Stimulated activated effector memory CD8-positive, alpha-beta T cell treated with anti-CD3 and anti-CD28 coated beads, Interleukin-12 subunit alpha, Interleukin-12 subunit beta, amount 100 ng/mL, for 72 hours (primary cell): ENCODE data around the gene TRPV5.
"Not testable (repeated sequence)": the region's sequence is repeated elsewhere in the genome, so short reads cannot be mapped to it uniquely, and the experiment has no call there.

Source experiments
- ATAC-seq: fragments of 150-1000 bp; cut with Tn5 transposase; 2 replicates; pipeline ENCODE4 v1.10.0; 2021
- DNase-seq, 2 donors: peaks; one replicate each; pipeline ENCODE4 v3.0.0; 2021 to 2022; ENCODE audit warnings: low spot score in 2 of 2
- H3K27ac Mint-ChIP-seq: one replicate; pipeline ENCODE4 v1.8.0; 2022; ENCODE audit warnings: mild to moderate bottlenecking, mixed read lengths
- H3K36me3 Mint-ChIP-seq: one replicate; pipeline ENCODE4 v1.8.0; 2022; ENCODE audit warnings: mild to moderate bottlenecking, mixed read lengths
- H3K4me1 Mint-ChIP-seq: one replicate; pipeline ENCODE4 v1.8.0; 2022; ENCODE audit warnings: mixed read lengths
- H3K4me3 Mint-ChIP-seq: one replicate; pipeline ENCODE4 v1.8.0; 2022; ENCODE audit warnings: mild to moderate bottlenecking, mixed read lengths
- H3K9me3 Mint-ChIP-seq: one replicate; pipeline ENCODE4 v1.8.0; 2022; ENCODE audit warnings: mixed read lengths

Gene TRPV5

DNA sequence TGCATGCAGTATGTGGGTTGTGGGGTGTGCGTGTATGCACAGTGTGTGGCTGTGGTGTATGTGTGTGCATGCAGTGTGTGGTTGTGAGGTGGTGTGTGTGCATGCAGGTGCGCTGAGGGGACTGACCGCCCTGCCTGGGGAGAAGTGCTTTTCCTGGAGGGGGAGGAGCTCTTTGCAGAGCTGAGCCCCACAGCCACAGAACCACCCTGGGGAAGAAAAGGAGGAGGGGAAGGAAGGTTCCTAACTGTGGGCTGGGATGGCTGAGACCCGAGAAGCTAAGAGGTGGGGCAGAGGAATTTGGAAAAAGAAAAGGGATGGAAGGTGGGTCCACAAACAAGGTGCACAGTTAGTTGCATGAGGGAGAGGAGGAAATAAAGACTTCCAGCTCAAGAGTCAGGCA is at the start of gene TRPV5:
Gene TRPV5, minus strand, starts transcription at position 123 of the 400 bp plus-strand sequence. CDS start 287 bp downstream, outside the sequence.
- H3K4me3 Mint-ChIP-seq = no peak within 1 kb of the TSS
- H3K9me3 Mint-ChIP-seq = no peaks in the 10 kb centered on the region
- no peaks in the 10 kb centered on the region for H3K36me3 Mint-ChIP-seq
- H3K4me1 Mint-ChIP-seq = peaks cover 6% of the 10 kb centered on the region
- ATAC-seq (peak; percentile 24), DNase-seq (no peak)
- H3K27ac Mint-ChIP-seq = no peak within 1 kb of the TSS

DNA sequence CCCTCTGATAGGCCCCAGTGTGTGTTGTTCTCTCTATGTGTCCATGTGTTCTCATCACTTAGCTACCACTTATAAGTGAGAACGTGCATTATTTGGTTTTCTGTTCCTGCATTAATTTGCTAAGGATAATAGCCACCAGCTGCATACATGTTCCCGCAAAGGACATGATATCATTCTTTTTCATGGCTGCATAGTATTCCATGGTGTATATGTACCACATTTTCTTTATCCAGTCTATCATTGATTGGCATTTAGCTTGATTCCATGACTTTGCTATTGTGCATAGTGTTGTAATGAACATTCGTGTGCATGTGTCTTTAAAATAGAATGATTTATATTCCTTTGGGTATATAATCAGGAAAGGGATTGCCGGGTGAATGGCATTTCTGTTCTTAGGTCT is 44.9 kb upstream of the TRPV5 start:
- not testable (repeated sequence) for H3K4me1 Mint-ChIP-seq, DNase-seq, ATAC-seq, H3K27ac Mint-ChIP-seq, H3K9me3 Mint-ChIP-seq, H3K36me3 Mint-ChIP-seq, H3K4me3 Mint-ChIP-seq

DNA sequence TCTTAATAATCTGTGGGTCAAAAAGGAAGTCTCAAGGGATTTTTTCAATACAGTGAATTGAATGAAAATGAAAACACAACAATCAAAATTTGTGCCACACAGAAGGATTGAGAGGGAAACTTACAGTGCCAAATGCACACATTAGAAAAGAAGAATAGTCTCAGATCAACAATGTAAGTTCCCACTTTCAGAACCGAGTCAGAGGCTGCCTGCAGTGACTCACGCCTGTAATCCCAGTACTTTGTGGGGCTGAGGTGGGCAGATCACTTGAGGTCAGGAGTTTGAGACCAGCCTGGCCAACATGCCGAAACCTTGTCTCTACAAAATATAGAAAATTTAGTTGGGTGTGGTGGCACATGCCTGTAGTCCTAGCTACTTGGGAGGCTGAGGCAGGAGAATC is 41.1 kb upstream of the TRPV5 start:
- H3K27ac Mint-ChIP-seq = no peak overlapping the region
- DNase-seq (no peak), ATAC-seq (no peak)
- H3K4me3 Mint-ChIP-seq = no peak overlapping the region
- H3K9me3 Mint-ChIP-seq = no peaks in the 10 kb centered on the region
- no peaks in the 10 kb centered on the region for H3K4me1 Mint-ChIP-seq
- H3K36me3 Mint-ChIP-seq = no peaks in the 10 kb centered on the region

DNA sequence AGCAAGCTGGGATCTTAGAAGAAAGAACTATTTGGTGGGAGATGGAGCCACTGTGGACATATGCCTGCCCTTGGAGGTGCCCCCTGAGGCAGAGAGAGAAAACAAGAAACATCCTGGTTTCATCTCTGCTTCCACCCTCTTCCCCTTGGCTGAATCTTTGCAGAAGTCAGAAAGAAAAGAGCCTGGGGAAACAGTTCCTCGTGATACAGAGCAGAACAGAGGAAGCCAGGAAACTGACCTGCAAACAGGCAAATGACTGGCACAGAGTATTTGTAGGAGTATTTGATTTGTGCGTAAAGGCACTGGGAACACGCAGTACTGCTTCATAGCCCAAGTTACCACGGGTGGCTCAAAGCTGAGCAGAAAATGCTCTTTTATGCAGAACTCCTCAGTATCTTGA is 35.6 kb upstream of the TRPV5 start:
- Mint-ChIP-seq H3K36me3 (no peaks in the 10 kb centered on the region), H3K27ac (no peak overlapping the region), H3K9me3 (no peaks in the 10 kb centered on the region), H3K4me3 (no peak overlapping the region), H3K4me1 (no peaks in the 10 kb centered on the region)
- no peak for DNase-seq
- no peak for ATAC-seq

DNA sequence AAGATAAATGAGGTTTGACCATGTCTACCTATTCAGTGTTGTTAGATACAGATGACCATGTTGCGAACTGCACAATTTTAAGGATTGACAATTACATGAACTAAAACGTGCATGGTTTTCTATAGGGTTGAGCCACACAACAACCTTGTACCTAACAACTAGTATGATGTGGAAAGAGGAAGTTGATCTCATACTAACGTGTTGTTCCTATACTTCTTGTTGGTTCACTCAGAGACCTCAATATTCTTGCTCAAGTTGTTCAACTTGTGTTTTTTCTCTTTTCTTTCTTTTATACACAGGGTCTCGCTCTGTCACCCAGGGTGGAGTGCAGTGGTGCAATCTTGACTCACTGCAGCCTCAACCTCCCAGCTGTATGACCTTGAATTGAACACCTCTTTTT is 34.7 kb upstream of the TRPV5 start:
- ATAC-seq = no peak
- H3K9me3 Mint-ChIP-seq = no peaks in the 10 kb centered on the region
- no peaks in the 10 kb centered on the region for H3K36me3 Mint-ChIP-seq
- no peaks in the 10 kb centered on the region for H3K4me1 Mint-ChIP-seq
- H3K4me3 Mint-ChIP-seq = no peak overlapping the region
- H3K27ac Mint-ChIP-seq = no peak overlapping the region
- no peak for DNase-seq

DNA sequence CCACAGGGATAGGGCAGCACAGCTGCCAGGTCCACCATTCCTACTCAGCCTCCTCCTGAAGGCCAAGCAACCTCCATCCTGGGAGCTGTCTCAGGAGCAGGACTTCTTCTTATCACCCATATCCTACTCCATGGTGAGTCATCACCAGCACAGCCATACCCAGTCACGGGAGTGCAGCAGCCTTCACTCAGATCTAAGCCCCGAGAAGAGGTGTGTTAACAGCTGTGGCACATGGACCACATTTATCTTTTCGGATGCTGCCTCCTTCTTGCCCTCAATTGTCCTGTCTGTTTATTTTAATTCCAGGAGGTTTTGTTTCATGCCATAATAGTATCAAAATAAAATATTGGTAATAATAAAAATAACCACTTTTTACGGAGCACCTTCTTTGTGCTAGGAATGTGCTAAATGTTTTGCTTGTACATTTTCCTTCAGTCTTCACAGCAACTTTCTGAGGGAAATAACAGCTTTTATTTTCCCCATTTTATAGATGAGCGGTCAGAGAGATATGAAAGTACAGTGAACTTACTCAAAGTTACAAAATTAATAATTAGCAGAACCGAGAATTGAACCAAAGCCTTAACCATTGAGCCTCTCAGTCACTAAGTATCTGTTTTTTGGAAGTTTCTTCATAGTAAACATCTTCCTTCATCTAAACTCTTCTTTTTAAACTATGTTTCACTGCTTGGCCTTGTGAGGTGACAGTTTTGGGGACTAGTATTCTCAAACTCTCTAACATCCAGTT is 31.1 kb upstream of the TRPV5 start:
- H3K36me3 Mint-ChIP-seq = no peaks in the 10 kb centered on the region
- DNase-seq = no peak
- H3K4me3 Mint-ChIP-seq = no peak overlapping the region
- no peak for ATAC-seq
- H3K4me1 Mint-ChIP-seq = no peaks in the 10 kb centered on the region
- no peaks in the 10 kb centered on the region for H3K9me3 Mint-ChIP-seq
- no peak overlapping the region for H3K27ac Mint-ChIP-seq

DNA sequence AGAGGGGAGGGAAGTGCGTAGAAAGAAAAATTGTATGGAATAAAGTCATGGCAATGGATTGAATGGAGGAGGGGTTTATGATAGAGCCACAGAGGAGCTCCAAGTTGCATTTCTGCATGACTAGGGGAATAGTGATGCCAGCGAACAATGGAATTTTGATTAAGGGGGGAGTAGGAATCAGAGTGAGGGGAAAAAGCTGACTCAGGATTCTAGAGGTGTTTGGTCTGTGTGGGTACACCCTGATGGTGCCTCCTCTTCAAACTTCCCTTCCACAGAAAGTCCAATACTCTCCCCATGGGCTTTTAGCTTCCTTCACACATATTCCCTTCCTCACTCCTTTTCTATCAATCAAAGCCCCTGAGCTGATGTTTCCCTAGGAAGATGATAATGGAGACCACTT is 30.4 kb upstream of the TRPV5 start:
- Mint-ChIP-seq H3K4me1 (no peaks in the 10 kb centered on the region), H3K4me3 (no peak overlapping the region), H3K9me3 (no peaks in the 10 kb centered on the region), H3K27ac (no peak overlapping the region), H3K36me3 (no peaks in the 10 kb centered on the region)
- no peak for DNase-seq
- ATAC-seq = no peak

DNA sequence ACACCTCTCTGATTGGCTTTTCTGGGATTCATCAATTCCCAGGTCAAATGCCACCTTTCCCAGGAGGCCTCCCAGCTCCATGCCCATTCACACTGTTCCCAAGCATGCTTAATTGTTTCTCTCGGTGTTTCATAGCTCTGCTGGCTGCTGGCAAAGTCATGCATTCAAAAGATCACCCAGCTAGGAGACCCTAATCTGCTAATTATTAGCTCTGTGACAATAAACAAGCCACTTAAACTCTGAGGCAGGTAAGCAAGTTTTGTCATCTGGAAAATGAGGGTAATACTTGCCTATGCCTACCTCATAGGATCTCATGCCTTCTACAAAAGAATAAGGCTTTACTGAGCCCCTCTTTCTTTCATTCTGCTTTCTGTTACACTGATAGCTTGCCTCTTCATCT is 29.4 kb upstream of the TRPV5 start:
- Mint-ChIP-seq H3K4me3 (no peak overlapping the region), H3K4me1 (no peaks in the 10 kb centered on the region), H3K27ac (no peak overlapping the region), H3K36me3 (no peaks in the 10 kb centered on the region), H3K9me3 (no peaks in the 10 kb centered on the region)
- DNase-seq = no peak
- no peak for ATAC-seq

DNA sequence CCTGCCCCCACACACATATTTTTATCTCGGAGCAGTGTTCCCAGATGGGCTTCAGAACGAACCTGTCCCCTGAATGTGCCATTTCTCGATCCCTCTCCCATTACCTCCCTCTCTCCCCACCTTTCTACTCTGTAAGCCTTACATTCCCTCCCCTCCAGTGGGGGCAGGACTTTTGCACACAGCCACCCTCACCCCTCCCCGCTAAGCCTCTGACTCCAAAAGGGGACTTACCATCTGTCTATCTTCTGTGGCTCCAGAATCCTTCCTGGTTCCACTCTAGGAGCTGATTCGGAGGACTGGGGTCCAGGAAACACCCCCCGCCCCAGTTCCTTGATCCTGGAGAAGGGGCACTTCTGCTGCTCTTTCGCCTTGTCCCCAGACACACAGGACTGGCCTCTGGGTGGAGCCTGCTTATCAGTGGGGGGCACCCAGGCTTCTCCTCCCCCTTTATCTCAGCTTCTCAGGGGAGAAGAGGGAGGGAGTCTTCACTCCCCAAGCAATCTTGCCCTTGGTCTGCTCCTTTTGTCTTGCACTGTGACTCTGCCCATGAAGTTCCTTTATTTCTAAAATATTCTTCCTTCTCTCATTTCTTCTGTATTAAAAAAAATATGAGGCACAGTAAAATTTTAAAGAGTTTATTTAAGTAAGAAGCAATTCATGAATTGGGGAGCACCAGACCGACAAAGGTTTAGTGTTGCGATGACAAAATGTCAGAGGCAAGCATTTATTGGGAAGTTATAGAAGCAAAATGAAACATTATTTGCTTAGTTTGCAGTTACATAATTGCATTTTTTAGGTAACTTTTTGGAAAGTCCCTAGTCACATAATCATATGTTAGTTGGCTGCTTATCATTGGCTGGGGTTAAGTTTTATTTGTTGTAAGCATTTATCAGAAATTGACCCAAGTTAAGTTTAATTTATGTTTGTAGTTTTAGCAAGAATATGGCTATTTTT is 28.7 kb upstream of the TRPV5 start, which contains the start of gene KEL:
Gene KEL, minus strand, starts transcription at position 391 of the 954 bp plus-strand sequence. Its CDS starts 157 bp downstream, at position 234.
- no peak within 1 kb of the TSS for H3K27ac Mint-ChIP-seq
- peaks cover under 1% of the 10 kb centered on the region for H3K4me1 Mint-ChIP-seq
- no peak within 1 kb of the TSS for H3K4me3 Mint-ChIP-seq
- ATAC-seq = no peak
- no peaks in the 10 kb centered on the region for H3K36me3 Mint-ChIP-seq
- no peak for DNase-seq
- H3K9me3 Mint-ChIP-seq = no peaks in the 10 kb centered on the region

DNA sequence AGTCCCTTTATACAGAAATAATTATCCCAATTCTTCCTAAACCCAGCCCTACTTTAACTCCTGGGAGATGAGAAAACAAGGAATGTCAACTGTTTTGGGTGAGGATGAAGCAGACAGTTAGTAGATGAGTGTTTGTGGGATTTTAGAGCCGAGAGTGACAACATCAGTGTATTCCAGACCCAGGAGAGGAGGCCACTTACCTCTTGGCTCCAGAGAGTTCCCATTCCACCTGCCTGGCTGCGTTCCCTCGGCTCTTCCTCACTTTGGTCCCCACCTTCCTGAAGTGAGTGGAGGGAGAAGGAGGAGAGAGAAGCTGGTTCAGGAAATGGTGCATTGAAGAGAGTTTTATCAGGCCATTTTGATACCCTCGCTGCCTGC is 28.0 kb upstream of the TRPV5 start:
- Mint-ChIP-seq H3K27ac (no peak overlapping the region), H3K36me3 (no peaks in the 10 kb centered on the region), H3K4me1 (peaks cover 5% of the 10 kb centered on the region), H3K4me3 (no peak overlapping the region), H3K9me3 (peaks cover 1% of the 10 kb centered on the region)
- no peak for ATAC-seq
- DNase-seq = no peak

DNA sequence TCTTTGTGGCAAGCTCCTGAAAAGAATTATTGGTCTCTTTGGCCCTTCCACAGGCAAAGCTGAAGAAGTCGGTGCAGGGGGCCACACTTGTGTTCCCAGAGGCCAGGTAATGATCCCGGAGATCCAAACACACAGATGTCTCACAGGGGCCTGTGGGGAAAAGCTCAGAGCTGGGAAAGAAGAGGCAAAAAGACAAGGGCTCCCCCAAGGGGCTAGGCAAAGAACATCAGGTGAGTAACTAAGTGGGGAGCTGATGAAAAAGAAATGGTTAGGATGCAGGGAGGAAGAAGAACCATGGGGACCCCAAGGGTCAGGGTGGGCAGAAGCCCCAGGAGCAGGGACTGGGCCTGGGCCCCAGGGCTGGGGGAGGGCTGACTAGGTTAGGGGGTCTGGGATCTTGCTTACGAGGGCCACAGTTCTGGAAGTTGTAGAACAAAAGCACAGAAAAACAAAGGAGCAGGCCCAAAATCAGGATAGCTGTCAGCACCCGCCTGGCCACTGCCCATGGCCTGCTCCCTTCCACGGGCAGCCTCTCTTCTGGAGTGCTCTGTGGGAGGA is 27.5 kb upstream of the TRPV5 start:
- H3K4me1 Mint-ChIP-seq = peaks cover 5% of the 10 kb centered on the region
- H3K9me3 Mint-ChIP-seq = peaks cover 7% of the 10 kb centered on the region
- no peak overlapping the region for H3K4me3 Mint-ChIP-seq
- H3K27ac Mint-ChIP-seq = no peak overlapping the region
- no peaks in the 10 kb centered on the region for H3K36me3 Mint-ChIP-seq
- DNase-seq = no peak
- no peak for ATAC-seq

DNA sequence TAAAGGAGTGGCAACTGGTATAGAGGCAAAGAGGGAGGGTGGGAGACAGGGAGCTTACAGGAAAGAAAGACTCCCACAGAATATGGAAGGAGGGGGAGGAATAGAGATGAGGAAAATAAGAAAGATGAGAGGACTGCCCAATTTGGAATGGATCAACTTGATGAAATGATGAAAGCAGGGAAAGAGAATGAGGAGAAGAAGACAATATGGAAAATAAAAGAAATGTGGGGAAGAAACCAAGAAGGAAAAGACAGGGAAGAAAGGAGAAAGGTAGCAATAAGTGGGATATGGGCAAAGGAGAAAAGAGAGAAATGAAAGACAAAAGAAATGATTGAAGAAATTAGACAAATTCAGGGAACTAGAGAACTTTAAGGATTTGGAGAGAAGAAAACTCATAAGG is 25.7 kb upstream of the TRPV5 start:
- no peak overlapping the region for H3K27ac Mint-ChIP-seq
- peaks cover 5% of the 10 kb centered on the region for H3K4me1 Mint-ChIP-seq
- H3K36me3 Mint-ChIP-seq = no peaks in the 10 kb centered on the region
- peaks cover 16% of the 10 kb centered on the region for H3K9me3 Mint-ChIP-seq
- no peak overlapping the region for H3K4me3 Mint-ChIP-seq
- ATAC-seq = no peak
- no peak for DNase-seq

DNA sequence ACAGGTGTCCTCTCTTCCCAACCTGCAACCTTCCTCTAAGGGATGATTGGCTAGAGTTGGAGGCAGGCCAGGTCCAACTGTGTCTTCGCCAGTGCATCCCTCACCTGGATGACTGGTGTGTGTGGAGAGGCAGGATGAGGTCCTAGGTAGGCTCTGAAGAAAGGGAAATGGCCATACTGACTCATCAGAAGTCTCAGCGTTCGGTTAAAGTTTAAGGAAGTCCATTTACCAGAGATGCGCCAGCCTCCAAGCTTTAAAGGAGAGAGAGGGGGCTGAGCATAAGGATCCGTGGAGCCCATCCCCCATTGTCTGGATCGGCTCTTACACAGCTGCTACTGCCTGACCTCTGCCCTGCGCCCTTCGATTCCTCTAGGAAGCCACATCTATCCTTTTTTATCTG is 24.2 kb upstream of the TRPV5 start:
- H3K9me3 Mint-ChIP-seq = peaks cover 21% of the 10 kb centered on the region
- ATAC-seq = no peak
- no peak for DNase-seq
- peaks cover 5% of the 10 kb centered on the region for H3K4me1 Mint-ChIP-seq
- H3K36me3 Mint-ChIP-seq = no peaks in the 10 kb centered on the region
- no peak overlapping the region for H3K27ac Mint-ChIP-seq
- no peak overlapping the region for H3K4me3 Mint-ChIP-seq

DNA sequence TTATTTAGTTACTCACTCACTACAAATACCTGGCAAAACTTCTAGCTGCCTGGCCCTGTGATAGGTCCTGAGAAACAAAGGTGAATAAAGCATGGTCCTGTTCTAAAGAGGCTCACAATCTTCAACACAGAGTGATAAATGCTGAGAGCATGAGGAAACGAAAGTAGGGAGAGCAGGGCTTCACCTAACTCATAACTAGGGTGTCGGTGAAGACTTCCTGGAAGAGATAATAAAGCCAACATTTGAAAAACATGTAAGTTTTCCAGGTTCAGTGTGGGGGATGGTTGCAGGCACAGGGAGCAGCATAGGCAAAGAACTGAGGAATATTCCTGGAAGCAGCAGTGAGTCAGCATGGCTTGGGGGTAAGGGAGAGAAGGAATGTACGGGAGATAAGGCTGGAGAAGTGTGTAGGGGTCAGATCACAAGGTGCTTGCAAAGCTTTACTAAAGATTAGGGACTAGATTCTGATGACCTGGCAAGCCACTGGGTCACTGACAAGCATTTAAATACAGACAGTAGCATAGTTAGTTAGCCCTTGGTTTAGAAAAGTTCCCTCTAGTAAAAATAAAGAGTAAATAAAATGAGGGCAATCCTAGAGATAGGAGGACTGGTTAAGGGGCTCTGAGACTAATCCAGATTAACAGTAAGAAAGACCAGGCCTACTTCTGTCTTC is 23.5 kb upstream of the TRPV5 start:
- no peak overlapping the region for H3K4me3 Mint-ChIP-seq
- ATAC-seq (no peak), DNase-seq (no peak)
- no peak overlapping the region for H3K27ac Mint-ChIP-seq
- peaks cover 21% of the 10 kb centered on the region for H3K9me3 Mint-ChIP-seq
- peaks cover 5% of the 10 kb centered on the region for H3K4me1 Mint-ChIP-seq
- no peaks in the 10 kb centered on the region for H3K36me3 Mint-ChIP-seq

DNA sequence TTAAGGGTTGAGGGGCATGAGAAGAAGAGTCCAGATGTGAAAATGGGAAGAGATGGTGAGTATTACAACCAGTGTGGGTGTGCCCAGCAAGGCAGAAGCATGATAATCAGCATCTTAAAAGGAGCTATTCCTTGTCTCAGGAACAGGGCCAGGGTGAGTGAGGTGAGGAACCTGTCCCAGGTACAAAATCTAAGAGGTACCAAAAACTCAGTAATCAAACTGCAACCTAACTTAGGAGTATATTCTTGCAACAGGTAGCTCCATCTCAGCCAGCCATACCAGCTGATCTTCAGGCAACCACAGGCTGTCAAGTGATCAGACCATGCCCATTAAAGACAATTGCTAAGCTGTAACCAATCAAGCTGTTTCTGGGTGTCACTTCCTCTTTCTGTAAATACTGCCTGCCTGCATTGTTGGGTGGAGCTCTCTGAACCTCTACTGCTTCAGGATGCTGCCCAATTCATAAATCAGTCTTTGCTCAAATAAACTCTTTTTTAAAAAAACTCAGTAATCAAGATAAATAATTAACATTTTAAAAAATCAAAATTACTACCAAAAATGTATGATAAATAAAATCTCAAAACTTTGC is 21.2 kb upstream of the TRPV5 start:
- DNase-seq (no peak), ATAC-seq (no peak)
- Mint-ChIP-seq H3K36me3 (no peaks in the 10 kb centered on the region), H3K27ac (no peak overlapping the region), H3K9me3 (peaks cover 21% of the 10 kb centered on the region), H3K4me3 (no peak overlapping the region), H3K4me1 (peaks cover 5% of the 10 kb centered on the region)
